Ovary (tissue), 3 donors: ENCODE measurements around the gene DENND2A.

Experiments used
- CTCF ChIP-seq, 3 donors: fragments of 450-650 bp in 2 of 3; fragments of 200-600 bp in 1 of 3; IDR thresholded peaks; one replicate each; pipeline versions ENCODE4 v1.5.1 to v1.8.0; 2016 to 2022; ENCODE audit warnings: antibody characterized with exemption in 3 of 3, mild to moderate bottlenecking in 1 of 3
- POLR2A ChIP-seq: fragments of 450-650 bp; IDR thresholded peaks from one replicate; pipeline ENCODE4 v1.6.1; 2017; ENCODE audit warnings: antibody characterized with exemption, mild to moderate bottlenecking, moderate library complexity
- donor health status: DM: no; HTN: no; CAD: no.

GRCh38 chr7:140601566-140602174, 38.9 kb downstream of the DENND2A start:
- TF ChIP-seq POLR2A (no peak), CTCF (IDR thresholded peaks at IDR 0.05) (no peak)
